HL-60 (cell line): ENCODE results near the gene LDLRAD3.

Source experiments
- DNase-seq, 2 experiments: peaks; one replicate each; pipeline ENCODE4 v3.0.0-alpha.2; 2010 to 2020; ENCODE audit warnings: low read depth in 1 of 2, low spot score in 1 of 2
- H3K27ac ChIP-seq: fragments of 250-450 bp; sonication (Bioruptor Pico); replicated peaks from 2 replicates; pipeline ENCODE4 v1.5.1; 2020; ENCODE audit warnings: mild to moderate bottlenecking, moderate library complexity
- H3K27me3 ChIP-seq: fragments of 250-450 bp; sonication (Bioruptor Pico); 2 replicates; pipeline ENCODE4 v1.5.1; 2021; ENCODE audit warnings: mild to moderate bottlenecking, moderate library complexity; ENCODE audit not compliant: insufficient read depth, poor library complexity, severe bottlenecking
- H3K4me3 ChIP-seq: replicated peaks from 2 replicates; pipeline ENCODE4 v1.5.1; 2011; ENCODE audit warnings: mild to moderate bottlenecking, control low read depth, low read length; ENCODE audit not compliant: insufficient read depth
- CTCF ChIP-seq: IDR thresholded peaks from one replicate; pipeline ENCODE4 v1.5.1; 2011; ENCODE audit warnings: low read length, control low read depth, inconsistent platforms; ENCODE audit not compliant: insufficient read depth
- GABPA ChIP-seq: IDR thresholded peaks from 2 replicates; pipeline ENCODE4 v1.6.1; 2012; ENCODE audit warnings: low read depth
- POLR2AphosphoS5 ChIP-seq: IDR thresholded peaks from 2 replicates; pipeline ENCODE4 v1.6.1; 2012; ENCODE audit warnings: low read depth
- SPI1 ChIP-seq: IDR thresholded peaks from 2 replicates; pipeline ENCODE4 v1.6.1; 2012; ENCODE audit warnings: low read depth, mild to moderate bottlenecking, borderline replicate concordance
- TF ChIP-seq, protein P1 (sequence below): IDR thresholded peaks from 2 replicates; pipeline ENCODE4 v1.6.1; 2012; ENCODE audit warnings: low read depth; ENCODE audit not compliant: insufficient replicate concordance

LDLRAD3 gene

DNA sequence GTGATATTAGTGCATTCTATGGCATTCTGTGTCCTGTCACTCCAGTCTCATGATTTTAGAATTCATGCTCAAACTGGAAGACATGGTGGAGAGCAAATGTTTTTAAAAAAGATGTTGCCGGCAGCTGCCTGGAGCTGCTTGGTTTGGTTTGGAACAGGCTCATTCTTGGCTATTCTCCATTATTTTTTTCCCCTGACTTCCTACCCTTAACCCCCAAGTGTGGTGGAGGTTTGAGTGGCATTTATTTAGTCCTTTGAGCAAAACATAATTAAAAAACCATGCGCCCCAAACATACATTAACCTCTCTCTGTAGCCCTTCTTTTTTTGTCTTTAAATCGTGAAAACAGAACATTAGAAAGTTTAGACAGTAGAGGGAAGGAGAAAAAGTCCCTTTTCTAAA is 94.7 kb downstream of the LDLRAD3 start:
- no peaks in the 10 kb centered on the region for H3K27me3 ChIP-seq
- no peak for TF ChIP-seq POLR2AphosphoS5
- TF ChIP-seq SPI1, result no peak
- TF ChIP-seq, protein P1, sequence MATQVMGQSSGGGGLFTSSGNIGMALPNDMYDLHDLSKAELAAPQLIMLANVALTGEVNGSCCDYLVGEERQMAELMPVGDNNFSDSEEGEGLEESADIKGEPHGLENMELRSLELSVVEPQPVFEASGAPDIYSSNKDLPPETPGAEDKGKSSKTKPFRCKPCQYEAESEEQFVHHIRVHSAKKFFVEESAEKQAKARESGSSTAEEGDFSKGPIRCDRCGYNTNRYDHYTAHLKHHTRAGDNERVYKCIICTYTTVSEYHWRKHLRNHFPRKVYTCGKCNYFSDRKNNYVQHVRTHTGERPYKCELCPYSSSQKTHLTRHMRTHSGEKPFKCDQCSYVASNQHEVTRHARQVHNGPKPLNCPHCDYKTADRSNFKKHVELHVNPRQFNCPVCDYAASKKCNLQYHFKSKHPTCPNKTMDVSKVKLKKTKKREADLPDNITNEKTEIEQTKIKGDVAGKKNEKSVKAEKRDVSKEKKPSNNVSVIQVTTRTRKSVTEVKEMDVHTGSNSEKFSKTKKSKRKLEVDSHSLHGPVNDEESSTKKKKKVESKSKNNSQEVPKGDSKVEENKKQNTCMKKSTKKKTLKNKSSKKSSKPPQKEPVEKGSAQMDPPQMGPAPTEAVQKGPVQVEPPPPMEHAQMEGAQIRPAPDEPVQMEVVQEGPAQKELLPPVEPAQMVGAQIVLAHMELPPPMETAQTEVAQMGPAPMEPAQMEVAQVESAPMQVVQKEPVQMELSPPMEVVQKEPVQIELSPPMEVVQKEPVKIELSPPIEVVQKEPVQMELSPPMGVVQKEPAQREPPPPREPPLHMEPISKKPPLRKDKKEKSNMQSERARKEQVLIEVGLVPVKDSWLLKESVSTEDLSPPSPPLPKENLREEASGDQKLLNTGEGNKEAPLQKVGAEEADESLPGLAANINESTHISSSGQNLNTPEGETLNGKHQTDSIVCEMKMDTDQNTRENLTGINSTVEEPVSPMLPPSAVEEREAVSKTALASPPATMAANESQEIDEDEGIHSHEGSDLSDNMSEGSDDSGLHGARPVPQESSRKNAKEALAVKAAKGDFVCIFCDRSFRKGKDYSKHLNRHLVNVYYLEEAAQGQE, result no peak
- no peak for TF ChIP-seq GABPA
- no peak for TF ChIP-seq CTCF

DNA sequence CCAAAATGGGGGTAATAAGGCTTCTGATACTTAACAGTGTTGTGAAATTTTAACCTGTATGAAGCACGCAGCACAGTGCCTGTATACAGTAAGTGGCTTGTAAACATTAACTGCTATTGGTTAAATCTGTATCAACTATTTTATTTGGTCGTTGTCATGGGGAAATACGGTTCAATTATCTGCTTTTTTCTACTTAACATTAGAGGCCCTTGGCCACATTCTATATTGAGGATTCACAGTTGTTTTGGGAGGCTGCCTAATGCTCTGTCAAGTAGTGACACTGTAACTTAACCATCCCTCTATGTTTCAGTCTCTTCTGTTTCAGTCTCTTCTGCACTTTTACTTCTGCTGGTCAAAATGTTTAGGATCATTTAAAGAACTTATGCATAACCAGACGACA is 95.6 kb downstream of the LDLRAD3 start:
- TF ChIP-seq, protein P1, result no peak
- TF ChIP-seq SPI1 (no peak), CTCF (no peak), GABPA (no peak), POLR2AphosphoS5 (no peak)
- no peak for DNase-seq
- Histone ChIP-seq H3K27ac (no peak overlapping the region), H3K4me3 (no peak overlapping the region), H3K27me3 (no peaks in the 10 kb centered on the region)

More for the DNA sequence above, 94.7 kb downstream of the LDLRAD3 start:
- H3K27ac ChIP-seq, result no peak overlapping the region
- DNase-seq, result no peak
- H3K4me3 ChIP-seq, result no peak overlapping the region

DNA sequence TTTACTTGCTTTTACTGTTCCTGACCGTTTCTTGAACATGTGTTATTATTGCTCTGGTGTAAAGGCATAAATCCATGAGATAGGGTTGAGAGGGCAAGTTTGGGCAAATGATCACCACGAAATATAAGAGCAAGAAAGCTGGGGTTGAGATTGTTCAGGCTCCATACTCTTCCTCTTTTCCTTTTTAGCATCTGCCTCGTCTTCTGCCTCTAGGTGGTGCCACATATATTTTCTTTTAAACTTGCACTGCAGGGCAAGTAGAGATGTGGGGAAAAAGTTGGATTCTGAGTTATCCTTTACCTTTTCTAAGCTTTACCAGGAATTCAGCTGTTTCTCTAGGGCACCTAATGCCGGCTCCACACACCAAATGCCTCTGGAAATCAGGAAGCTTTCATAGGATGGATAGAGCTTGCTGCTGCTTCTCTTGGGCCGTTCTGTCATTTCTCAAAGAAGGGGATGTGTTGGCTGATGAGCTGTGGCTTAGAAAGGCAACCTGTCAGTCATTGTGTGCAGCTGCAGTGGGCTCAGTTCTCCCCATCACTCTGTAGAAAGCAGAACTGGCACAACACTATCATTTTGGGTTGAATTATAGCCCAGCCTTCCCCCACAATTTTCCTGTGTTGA is 98.2 kb downstream of the LDLRAD3 start:
- peak in 1 of 2 experiments; percentile 19 for DNase-seq
- TF ChIP-seq POLR2AphosphoS5, result no peak
- TF ChIP-seq CTCF, result peak; percentile 39
- TF ChIP-seq, protein P1, result no peak
- TF ChIP-seq SPI1, result peak; percentile 86
- TF ChIP-seq GABPA, result no peak
- no peak overlapping the region for H3K4me3 ChIP-seq
- H3K27me3 ChIP-seq, result no peaks in the 10 kb centered on the region
- no peak overlapping the region for H3K27ac ChIP-seq
